ENCODE measurements around the gene TNFRSF14.

Gene TNFRSF14

GRCh38 chr1:2583331-2583791, 27.2 kb downstream of the TNFRSF14 start:
- no peak overlapping the region for H3K18ac ChIP-seq (ENCODE audit: low read length)
- peaks cover 9% of the 10 kb centered on the region for H3K79me1 ChIP-seq (ENCODE audit: low read depth, low read length)
- H4K91ac ChIP-seq (ENCODE audit: low read depth, low read length, poor library complexity) = no peak overlapping the region
- no peak overlapping the region for H2BK120ac ChIP-seq (ENCODE audit: low read depth, low read length)
- H2BK15ac ChIP-seq (ENCODE audit: low read length) = peak overlapping the region; percentile 75
- no peak overlapping the region for H3K4me2 ChIP-seq (ENCODE audit: insufficient read depth, low read length, poor library complexity, severe bottlenecking)
- no peak overlapping the region for H3K4me3 ChIP-seq (ENCODE audit: low read length in 2 of 2)
- no peak overlapping the region for H3K27ac ChIP-seq (replicated peaks; ENCODE audit: low read length)
- H3K9me3 ChIP-seq (replicated peaks in 1 of 2; ENCODE audit: control insufficient read depth in 2 of 2, insufficient read depth in 1 of 2, low read depth in 1 of 2, low read length in 2 of 2) = peaks cover 0 to 5% of the 10 kb centered on the region in 2 donors
- peak overlapping the region; percentile 92 for H2AK5ac ChIP-seq (ENCODE audit: low read depth, low read length)
- H4K8ac ChIP-seq (ENCODE audit: low read depth, low read length) = no peak overlapping the region
- H2BK5ac ChIP-seq (ENCODE audit: low read length) = no peak overlapping the region
- no peaks in the 10 kb centered on the region for H3K27me3 ChIP-seq (ENCODE audit: control insufficient read depth in 3 of 3, insufficient read depth in 3 of 3, low read depth in 1 of 3, low read length in 3 of 3)
- peak overlapping the region; percentile 38 for H3K14ac ChIP-seq (ENCODE audit: low read length)
- peaks cover 8 to 9% of the 10 kb centered on the region in 2 donors for H3K4me1 ChIP-seq (ENCODE audit: control insufficient read depth in 2 of 2, insufficient read depth in 1 of 2, low read depth in 1 of 2, low read length in 2 of 2)
- H3K23ac ChIP-seq (ENCODE audit: low read depth, low read length, poor library complexity) = peak overlapping the region; percentile 75
- no CpG with 5 or more reads among the region's 5 CpGs for WGBS, 2 donors (ENCODE audit: extremely low coverage in 2 of 2, insufficient read length in 2 of 2, insufficient replicate concordance in 1 of 2)
- H2AFZ ChIP-seq (ENCODE audit: low read length) = no peak overlapping the region
- peak overlapping the region; percentile 53 for H3K4ac ChIP-seq (ENCODE audit: low read length)
- H3K36me3 ChIP-seq (replicated peaks in 1 of 2; ENCODE audit: control insufficient read depth in 2 of 2, insufficient read depth in 2 of 2, low read length in 2 of 2) = no peaks in the 10 kb centered on the region
- no peak for DNase-seq (ENCODE audit: low spot score)
- H3K9ac ChIP-seq (ENCODE audit: low read depth, low read length, poor library complexity) = peak overlapping the region; percentile 70
- H2BK12ac ChIP-seq (ENCODE audit: low read length) = no peak overlapping the region

GRCh38 chr1:2583871-2584351, 27.7 kb downstream of the TNFRSF14 start:
- peak overlapping the region; percentile 75 for H2BK15ac ChIP-seq (ENCODE audit: low read length)
- no CpG with 5 or more reads among the region's 14 CpGs for WGBS, 2 donors (ENCODE audit: extremely low coverage in 2 of 2, insufficient read length in 2 of 2, insufficient replicate concordance in 1 of 2)

DNA sequence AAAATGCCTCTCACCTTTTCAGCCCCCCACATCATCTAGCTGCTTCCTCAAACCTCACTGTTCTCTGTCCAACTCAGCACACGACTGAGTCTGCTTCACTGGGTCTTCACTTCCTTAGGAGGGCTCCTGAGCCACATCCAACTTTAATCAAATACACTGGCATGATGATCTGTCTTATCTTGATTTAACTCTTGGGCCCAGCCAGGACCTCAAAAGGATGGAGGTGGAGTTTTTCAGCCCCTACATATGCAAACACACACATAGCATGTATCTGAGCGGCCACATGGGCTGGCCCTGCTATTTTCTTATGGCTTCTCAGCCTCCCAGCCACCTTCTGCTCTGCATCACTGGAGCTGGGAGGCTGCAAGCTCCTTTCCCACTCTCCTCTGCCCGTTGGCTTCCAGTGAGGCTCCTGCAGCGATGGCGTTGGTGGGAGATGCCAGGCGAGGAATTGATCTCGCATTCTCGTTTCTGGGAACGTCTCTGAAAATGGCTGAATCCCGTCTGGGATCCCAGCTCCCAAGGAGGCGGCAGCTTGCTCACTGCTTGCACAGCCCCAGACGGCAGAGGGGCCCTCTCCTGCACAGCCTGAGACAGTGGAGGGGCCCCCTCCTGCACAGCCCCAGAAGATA, 28.6 kb downstream of the TNFRSF14 start:
- Histone ChIP-seq H4K91ac (ENCODE audit: low read depth, low read length, poor library complexity) (no peak overlapping the region), H2AFZ (ENCODE audit: low read length) (peak overlapping the region; percentile 18), H3K79me1 (ENCODE audit: low read depth, low read length) (peaks cover 12% of the 10 kb centered on the region), H3K27ac (replicated peaks; ENCODE audit: low read length) (no peak overlapping the region), H2BK12ac (ENCODE audit: low read length) (no peak overlapping the region), H3K18ac (ENCODE audit: low read length) (peak overlapping the region; percentile 93), H2AK5ac (ENCODE audit: low read depth, low read length) (peak overlapping the region; percentile 95), H3K23ac (ENCODE audit: low read depth, low read length, poor library complexity) (no peak overlapping the region), H3K4me2 (ENCODE audit: insufficient read depth, low read length, poor library complexity, severe bottlenecking) (peak overlapping the region; percentile 70), H3K4ac (ENCODE audit: low read length) (peak overlapping the region; percentile 38), H2BK15ac (ENCODE audit: low read length) (no peak overlapping the region), H3K9ac (ENCODE audit: low read depth, low read length, poor library complexity) (peak overlapping the region; percentile 68), H3K4me1 (ENCODE audit: control insufficient read depth in 2 of 2, insufficient read depth in 1 of 2, low read depth in 1 of 2, low read length in 2 of 2) (peaks cover 7 to 8% of the 10 kb centered on the region in 2 donors), H2BK120ac (ENCODE audit: low read depth, low read length) (no peak overlapping the region), H3K14ac (ENCODE audit: low read length) (no peak overlapping the region), H3K36me3 (replicated peaks in 1 of 2; ENCODE audit: control insufficient read depth in 2 of 2, insufficient read depth in 2 of 2, low read length in 2 of 2) (peaks cover 6 to 9% of the 10 kb centered on the region in 2 donors), H4K8ac (ENCODE audit: low read depth, low read length) (no peak overlapping the region), H2BK5ac (ENCODE audit: low read length) (peak overlapping the region; percentile 55), H3K4me3 (ENCODE audit: low read length in 2 of 2) (peak overlapping the region in 1 of 2 donors; percentile 18), H3K9me3 (replicated peaks in 1 of 2; ENCODE audit: control insufficient read depth in 2 of 2, insufficient read depth in 1 of 2, low read depth in 1 of 2, low read length in 2 of 2) (peaks cover 0 to 9% of the 10 kb centered on the region in 2 donors), H3K27me3 (ENCODE audit: control insufficient read depth in 3 of 3, insufficient read depth in 3 of 3, low read depth in 1 of 3, low read length in 3 of 3) (no peaks in the 10 kb centered on the region)
- no CpG with 5 or more reads among the region's 12 CpGs for WGBS, 2 donors (ENCODE audit: extremely low coverage in 2 of 2, insufficient read length in 2 of 2, insufficient replicate concordance in 1 of 2)
- no peak for DNase-seq (ENCODE audit: low spot score)

More at GRCh38 chr1:2583871-2584351, 27.7 kb downstream of the TNFRSF14 start:
- peak overlapping the region; percentile 24 for H3K18ac ChIP-seq (ENCODE audit: low read length)
- no peak overlapping the region for H3K27ac ChIP-seq (replicated peaks; ENCODE audit: low read length)
- H3K27me3 ChIP-seq (ENCODE audit: control insufficient read depth in 3 of 3, insufficient read depth in 3 of 3, low read depth in 1 of 3, low read length in 3 of 3) = no peaks in the 10 kb centered on the region
- H4K91ac ChIP-seq (ENCODE audit: low read depth, low read length, poor library complexity) = no peak overlapping the region
- peaks cover 0 to 5% of the 10 kb centered on the region in 2 donors for H3K9me3 ChIP-seq (replicated peaks in 1 of 2; ENCODE audit: control insufficient read depth in 2 of 2, insufficient read depth in 1 of 2, low read depth in 1 of 2, low read length in 2 of 2)
- peak overlapping the region; percentile 92 for H2AK5ac ChIP-seq (ENCODE audit: low read depth, low read length)
- no peak overlapping the region for H3K4me2 ChIP-seq (ENCODE audit: insufficient read depth, low read length, poor library complexity, severe bottlenecking)
- peaks cover 9% of the 10 kb centered on the region for H3K79me1 ChIP-seq (ENCODE audit: low read depth, low read length)
- no peak overlapping the region for H4K8ac ChIP-seq (ENCODE audit: low read depth, low read length)
- no peak overlapping the region for H2AFZ ChIP-seq (ENCODE audit: low read length)
- peaks cover 0 to 1% of the 10 kb centered on the region in 2 donors for H3K36me3 ChIP-seq (replicated peaks in 1 of 2; ENCODE audit: control insufficient read depth in 2 of 2, insufficient read depth in 2 of 2, low read length in 2 of 2)
- no peak overlapping the region for H2BK120ac ChIP-seq (ENCODE audit: low read depth, low read length)
- no peak overlapping the region for H3K4ac ChIP-seq (ENCODE audit: low read length)
- peaks cover 7 to 8% of the 10 kb centered on the region in 2 donors for H3K4me1 ChIP-seq (ENCODE audit: control insufficient read depth in 2 of 2, insufficient read depth in 1 of 2, low read depth in 1 of 2, low read length in 2 of 2)
- peak overlapping the region; percentile 70 for H3K9ac ChIP-seq (ENCODE audit: low read depth, low read length, poor library complexity)
- peak overlapping the region; percentile 24 for H2BK12ac ChIP-seq (ENCODE audit: low read length)
- no peak for DNase-seq (ENCODE audit: low spot score)
- no peak overlapping the region for H2BK5ac ChIP-seq (ENCODE audit: low read length)
- H3K4me3 ChIP-seq (ENCODE audit: low read length in 2 of 2) = no peak overlapping the region
- H3K23ac ChIP-seq (ENCODE audit: low read depth, low read length, poor library complexity) = peak overlapping the region; percentile 75
- H3K14ac ChIP-seq (ENCODE audit: low read length) = no peak overlapping the region

DNA sequence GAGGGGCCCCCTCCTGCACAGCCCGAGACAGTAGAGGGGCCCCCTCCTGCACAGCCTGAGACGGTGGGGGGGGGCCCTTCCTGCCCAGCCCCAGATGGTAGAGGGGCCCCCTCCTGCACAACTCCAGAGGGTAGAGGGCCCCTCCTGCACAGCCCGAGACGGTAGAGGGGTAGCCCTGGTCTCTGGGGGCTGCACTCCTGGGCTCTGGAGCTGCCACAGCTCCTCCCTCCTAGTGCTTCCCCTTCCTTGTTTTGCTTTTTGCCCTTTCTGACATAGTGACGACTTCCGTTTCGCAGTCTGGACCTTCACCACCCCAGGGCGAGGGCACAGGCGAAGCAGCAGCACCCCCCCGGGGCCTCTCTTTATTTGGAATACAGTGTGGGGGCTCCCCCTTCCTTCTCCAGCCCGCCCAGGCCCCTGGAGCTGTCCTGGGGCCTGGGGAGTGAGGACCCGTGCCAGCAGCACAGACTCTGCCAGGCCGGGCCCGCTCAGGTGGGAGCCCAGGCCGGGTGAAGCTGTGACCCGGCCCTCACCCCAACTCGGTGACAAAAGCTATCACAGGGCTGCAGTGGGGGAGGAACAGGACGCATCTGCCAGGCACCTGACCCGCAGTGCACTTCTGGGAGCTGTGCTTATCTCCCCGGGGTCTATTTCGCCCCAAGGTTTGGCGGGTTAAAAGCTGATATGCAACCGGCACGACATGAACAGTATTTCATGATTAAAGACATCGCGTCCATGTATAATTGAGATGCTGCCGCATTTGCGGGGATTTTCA, 29.3 kb downstream of the TNFRSF14 start:
- no CpG with 5 or more reads among the region's 28 CpGs for WGBS, 2 donors (ENCODE audit: extremely low coverage in 2 of 2, insufficient read length in 2 of 2, insufficient replicate concordance in 1 of 2)

More for the DNA sequence above, 29.3 kb downstream of the TNFRSF14 start:
- Histone ChIP-seq H3K18ac (ENCODE audit: low read length) (peak overlapping the region; percentile 93), H4K8ac (ENCODE audit: low read depth, low read length) (no peak overlapping the region), H3K9me3 (replicated peaks in 1 of 2; ENCODE audit: control insufficient read depth in 2 of 2, insufficient read depth in 1 of 2, low read depth in 1 of 2, low read length in 2 of 2) (peaks cover 0 to 9% of the 10 kb centered on the region in 2 donors), H3K4ac (ENCODE audit: low read length) (peak overlapping the region; percentile 38), H2BK12ac (ENCODE audit: low read length) (no peak overlapping the region), H2AFZ (ENCODE audit: low read length) (peak overlapping the region; percentile 96), H2BK120ac (ENCODE audit: low read depth, low read length) (peak overlapping the region; percentile 61), H3K23ac (ENCODE audit: low read depth, low read length, poor library complexity) (peak overlapping the region; percentile 39), H2BK5ac (ENCODE audit: low read length) (peak overlapping the region; percentile 96), H3K79me1 (ENCODE audit: low read depth, low read length) (peaks cover 12% of the 10 kb centered on the region), H3K36me3 (replicated peaks in 1 of 2; ENCODE audit: control insufficient read depth in 2 of 2, insufficient read depth in 2 of 2, low read length in 2 of 2) (peaks cover 7 to 9% of the 10 kb centered on the region in 2 donors), H3K4me3 (ENCODE audit: low read length in 2 of 2) (peak overlapping the region; percentile 88 to 92), H3K9ac (ENCODE audit: low read depth, low read length, poor library complexity) (peak overlapping the region; percentile 74), H3K4me2 (ENCODE audit: insufficient read depth, low read length, poor library complexity, severe bottlenecking) (peak overlapping the region; percentile 70), H3K27ac (replicated peaks; ENCODE audit: low read length) (peak overlapping the region; percentile 98), H4K91ac (ENCODE audit: low read depth, low read length, poor library complexity) (no peak overlapping the region), H3K14ac (ENCODE audit: low read length) (no peak overlapping the region), H2BK15ac (ENCODE audit: low read length) (no peak overlapping the region), H3K4me1 (ENCODE audit: control insufficient read depth in 2 of 2, insufficient read depth in 1 of 2, low read depth in 1 of 2, low read length in 2 of 2) (peaks cover 7 to 8% of the 10 kb centered on the region in 2 donors), H3K27me3 (ENCODE audit: control insufficient read depth in 3 of 3, insufficient read depth in 3 of 3, low read depth in 1 of 3, low read length in 3 of 3) (no peaks in the 10 kb centered on the region), H2AK5ac (ENCODE audit: low read depth, low read length) (peak overlapping the region; percentile 95)
- peak; percentile 37 for DNase-seq (ENCODE audit: low spot score)

Data from neuronal stem cell (in vitro differentiated cells).